GM12874 (cell line): ENCODE results near the gene PHLPP1.

Source experiments
- CTCF ChIP-seq: IDR thresholded peaks from 2 replicates; pipeline ENCODE4 v1.5.1; 2011; ENCODE audit warnings: low read depth, mild to moderate bottlenecking, control low read depth, low read length, moderate library complexity; ENCODE audit not compliant: insufficient read depth

The PHLPP1 gene

GRCh38 chr18:62844850-62845643, 129.7 kb downstream of the PHLPP1 start:
- TF ChIP-seq CTCF: no peak

- TF ChIP-seq CTCF: no peak
Measured at GRCh38 chr18:62846313-62846712, 131.0 kb downstream of the PHLPP1 start.

- no peak for TF ChIP-seq CTCF
Measured at GRCh38 chr18:62847081-62847480, 131.7 kb downstream of the PHLPP1 start.

- TF ChIP-seq CTCF: no peak
Measured at GRCh38 chr18:62848946-62849345, 133.6 kb downstream of the PHLPP1 start.

GRCh38 chr18:62850619-62851306, 135.4 kb downstream of the PHLPP1 start:
- no peak for TF ChIP-seq CTCF

- no peak for TF ChIP-seq CTCF
Measured at GRCh38 chr18:62852851-62853250, 137.5 kb downstream of the PHLPP1 start.

GRCh38 chr18:62856294-62856693, 141.0 kb downstream of the PHLPP1 start:
- TF ChIP-seq CTCF: no peak
